PC-3 (cell line): ENCODE measurements around the gene ATP8B3. TPM values are rescaled to one million over a fixed set of nuclear protein-coding genes. Genes with fewer than 3 reads are reported as not detected.
A peak's percentile ranks its signal among the peaks of the same experiment; 100 is the strongest.

Experiments
- ATAC-seq: fragments of 200-7000 bp; cut with Tn5 transposase; 2 replicates; pipeline ENCODE4 v1.9.1; 2020; ENCODE audit warnings: mild to moderate bottlenecking, moderate library complexity
- BruUV-seq: library from RNA; stranded (reverse); fragments of 400-500 nt; replicated peaks from 2 replicates; lab custom pipeline; 2021; lab: Mats Ljungman, UMichigan
- CTCF ChIA-PET: fragments of 300-600 bp; sonication (Branson Sonifier 250); formaldehyde crosslinking; loops from one replicate; lab custom pipeline; 2022; ENCODE audit warnings: antibody characterized with exemption; lab: Charles Lee
- POLR2A ChIA-PET: fragments of 300-600 bp; sonication (Branson Sonifier 250); formaldehyde crosslinking; loops from one replicate; lab custom pipeline; 2022; ENCODE audit warnings: antibody characterized with exemption; ENCODE audit not compliant: unreplicated experiment; lab: Charles Lee
- DNase-seq: peaks from one replicate; pipeline ENCODE4 v3.0.0-alpha.2; 2015
- H2AFZ ChIP-seq: fragments of 300-600 bp; sonication (generic); 2 replicates; pipeline ENCODE4 v1.6.0; 2016; ENCODE audit warnings: antibody characterized with exemption, low read length
- H3F3A ChIP-seq: fragments of 300-600 bp; sonication (generic); one replicate; pipeline ENCODE4 v1.6.0; 2017; ENCODE audit warnings: antibody characterized with exemption, low read length, control low read depth, mild to moderate bottlenecking; ENCODE audit not compliant: unreplicated experiment
- H3K27ac ChIP-seq: fragments of 300-600 bp; sonication (generic); 2 replicates; pipeline ENCODE4 v1.5.1; 2016; ENCODE audit warnings: mild to moderate bottlenecking, low read length
- H3K27me3 ChIP-seq: fragments of 300-600 bp; sonication (generic); 2 replicates; pipeline ENCODE4 v1.6.1; 2016; ENCODE audit warnings: low read length, mixed read lengths
- H3K36me3 ChIP-seq: fragments of 300-600 bp; sonication (generic); 2 replicates; pipeline ENCODE4 v1.6.1; 2016; ENCODE audit warnings: low read depth, mixed run types, low read length, mixed read lengths
- H3K4me1 ChIP-seq: fragments of 300-600 bp; sonication (generic); 2 replicates; pipeline ENCODE4 v1.5.1; 2016; ENCODE audit warnings: low read length; ENCODE audit not compliant: insufficient read depth
- H3K4me2 ChIP-seq: fragments of 300-600 bp; sonication (generic); 2 replicates; pipeline ENCODE4 v1.6.0; 2016; ENCODE audit warnings: low read length
- H3K4me3 ChIP-seq: fragments of 300-600 bp; sonication (generic); 2 replicates; pipeline ENCODE4 v1.5.1; 2016; ENCODE audit warnings: mild to moderate bottlenecking, low read length, mixed read lengths
- H3K79me2 ChIP-seq: fragments of 300-600 bp; sonication (generic); 2 replicates; pipeline ENCODE4 v1.6.1; 2017; ENCODE audit warnings: low read length, mixed read lengths
- H3K9ac ChIP-seq: fragments of 300-600 bp; sonication (generic); 2 replicates; pipeline ENCODE4 v1.6.0; 2016; ENCODE audit warnings: mild to moderate bottlenecking, low read length
- H3K9me2 ChIP-seq: fragments of 300-600 bp; sonication (generic); replicated peaks from 2 replicates; pipeline ENCODE4 v1.6.1; 2016; ENCODE audit warnings: mixed run types, low read length, mixed read lengths
- H3K9me3 ChIP-seq: fragments of 300-600 bp; sonication (generic); 2 replicates; pipeline ENCODE4 v1.6.1; 2016; ENCODE audit warnings: low read length, mixed read lengths
- H4K20me1 ChIP-seq: fragments of 300-600 bp; sonication (generic); 2 replicates; pipeline ENCODE4 v1.6.1; 2016; ENCODE audit warnings: low read length, mixed read lengths
- CTCF ChIP-seq: fragments of 300-600 bp; sonication (generic); conservative IDR thresholded peaks from 2 replicates; pipeline ENCODE4 v1.5.1; 2017; ENCODE audit warnings: antibody characterized with exemption, low read depth, mild to moderate bottlenecking, low read length
- EZH2 ChIP-seq: fragments of 300-600 bp; sonication (generic); IDR thresholded peaks from one replicate; pipeline ENCODE4 v1.6.1; 2017; ENCODE audit warnings: antibody characterized with exemption, mild to moderate bottlenecking, low read length; ENCODE audit not compliant: unreplicated experiment
- EZH2phosphoT487 ChIP-seq: fragments of 300-600 bp; sonication (generic); IDR thresholded peaks from 2 replicates; pipeline ENCODE4 v1.6.1; 2018; ENCODE audit warnings: mild to moderate bottlenecking, antibody characterized with exemption, low read length, borderline replicate concordance
- intact Hi-C: fragments of 100-400 bp; cut with micrococcal nuclease; formaldehyde crosslinking; loops from 2 replicates; pipeline ENCODE4 v1.9.0; 2023
- total RNA-seq: library from RNA; depleted of rRNA; stranded (reverse); fragments of >200 nt; gene quantifications from 2 replicates; pipeline ENCODE4 v1.2.3, GENCODE V29; 2014

The ATP8B3 gene
- total RNA-seq, 1 experiment from 2014 or later, result 4.2 TPM

- no peak for TF ChIP-seq EZH2phosphoT487
- no peak for TF ChIP-seq CTCF
- no peak for TF ChIP-seq EZH2
- ATAC-seq (no peak), DNase-seq (peak; percentile 46)
- 0 out of 2 replicates have a peak, but pooled peaks cover 4% of the 10 kb centered on the region for H3K27me3 ChIP-seq
- H3F3A ChIP-seq, result no peaks in the 10 kb centered on the region
- H3K79me2 ChIP-seq, result no peaks in the 10 kb centered on the region
- peak overlapping the region; percentile 83 for H3K4me2 ChIP-seq
- H3K9ac ChIP-seq, result peak overlapping the region; percentile 40
- peak overlapping the region; percentile 55 for H2AFZ ChIP-seq
- H3K27ac ChIP-seq, result peak overlapping the region; percentile 60
- no TSS peak for BruUV-seq
- H3K9me3 ChIP-seq, result no peaks in the 10 kb centered on the region
- no peaks in the 10 kb centered on the region for H4K20me1 ChIP-seq
- H3K9me2 ChIP-seq, result no peaks in the 10 kb centered on the region
- intact Hi-C loops, result loop anchor here (5.0 kb wide), 1 partner anchor 73 kb away; no protein-coding TSS in a partner anchor
- CTCF ChIA-PET, result no interaction called here
- no peaks in the 10 kb centered on the region for H3K36me3 ChIP-seq
- POLR2A ChIA-PET, result no interaction called here
- H3K4me3 ChIP-seq, result peak overlapping the region; percentile 60
- H3K4me1 ChIP-seq, result peaks cover 42% of the 10 kb centered on the region
These were observed 66.5 kb downstream of the ATP8B3 start for GRCh38 chr19:1745589-1746031.

- ATAC-seq (no peak), DNase-seq (no peak)
- peak overlapping the region; percentile 40 for H3K9ac ChIP-seq
- no peaks in the 10 kb centered on the region for H4K20me1 ChIP-seq
- H3F3A ChIP-seq, result no peaks in the 10 kb centered on the region
- H3K27ac ChIP-seq, result peak overlapping the region; percentile 60
- no peaks in the 10 kb centered on the region for H3K9me3 ChIP-seq
- no peaks in the 10 kb centered on the region for H3K79me2 ChIP-seq
- TSS peak; percentile 53 for BruUV-seq
- 0 out of 2 replicates have a peak, but pooled peaks cover 3% of the 10 kb centered on the region for H3K27me3 ChIP-seq
- ChIA-PET CTCF (no interaction called here), POLR2A (no interaction called here)
- H3K36me3 ChIP-seq, result no peaks in the 10 kb centered on the region
- peaks cover 38% of the 10 kb centered on the region for H3K4me1 ChIP-seq
- H2AFZ ChIP-seq, result peak overlapping the region; percentile 55; the same call in 1 of the 2 replicates
- no peaks in the 10 kb centered on the region for H3K9me2 ChIP-seq
- intact Hi-C loops, result loop anchor here (5.0 kb wide), 1 partner anchor 73 kb away; no protein-coding TSS in a partner anchor
- peak overlapping the region; percentile 83 for H3K4me2 ChIP-seq
- peak overlapping the region; percentile 60 for H3K4me3 ChIP-seq
- TF ChIP-seq CTCF (no peak), EZH2 (no peak), EZH2phosphoT487 (no peak)
These were observed 67.1 kb downstream of the ATP8B3 start for GRCh38 chr19:1744822-1745563.

GRCh38 chr19:1744133-1744665 lies 67.9 kb downstream of the ATP8B3 start:
- no peaks in the 10 kb centered on the region for H3K36me3 ChIP-seq
- H3K79me2 ChIP-seq, result no peaks in the 10 kb centered on the region
- H4K20me1 ChIP-seq, result no peaks in the 10 kb centered on the region
- no peaks in the 10 kb centered on the region for H3K9me3 ChIP-seq
- no peaks in the 10 kb centered on the region for H3F3A ChIP-seq
- H2AFZ ChIP-seq, result no peak overlapping the region
- ChIA-PET POLR2A (no interaction called here), CTCF (no interaction called here)
- no peak overlapping the region for H3K27ac ChIP-seq
- intact Hi-C loops, result no loop called here
- TF ChIP-seq CTCF (no peak), EZH2 (no peak), EZH2phosphoT487 (no peak)
- H3K9ac ChIP-seq, result no peak overlapping the region
- H3K27me3 ChIP-seq, result no peaks in the 10 kb centered on the region
- no TSS peak for BruUV-seq
- H3K9me2 ChIP-seq, result no peaks in the 10 kb centered on the region
- ATAC-seq (no peak), DNase-seq (no peak)
- H3K4me3 ChIP-seq, result no peak overlapping the region
- peaks cover 32% of the 10 kb centered on the region for H3K4me1 ChIP-seq
- no peak overlapping the region for H3K4me2 ChIP-seq
